ENCODE measurements around the gene SCOC. TPM values are rescaled to one million over a fixed set of nuclear protein-coding genes. Genes with fewer than 3 reads are reported as not detected.

The SCOC gene
- total RNA-seq, 2 experiments from 2014 or later, result 5.9 to 6.8 TPM

DNA sequence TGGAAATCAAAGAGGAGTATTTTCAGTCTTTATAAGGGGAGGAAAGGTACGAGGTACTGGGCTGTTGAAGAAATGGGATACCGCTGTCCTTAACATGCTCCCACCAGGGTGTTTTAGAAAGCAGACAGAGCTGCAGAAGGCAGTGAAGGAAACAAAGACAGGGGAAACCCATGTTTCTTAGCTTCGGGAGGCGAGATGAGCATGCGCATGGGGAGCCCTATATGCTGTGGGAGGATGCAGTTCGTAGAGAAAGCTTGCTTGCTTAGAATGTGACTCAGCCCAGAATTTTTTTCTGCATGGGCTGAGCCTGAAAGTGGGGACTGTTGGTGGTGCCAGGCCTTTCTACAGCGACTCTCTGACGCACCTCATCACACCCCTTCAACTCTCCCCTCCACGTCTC, 28.8 kb upstream of the SCOC start:
- no peaks in the 10 kb centered on the region for H3K36me3 Mint-ChIP-seq (ENCODE audit: low read depth)
- intact Hi-C loops (cut with DNase I, micrococcal nuclease), result no loop called here
- Histone ChIP-seq H3K9me3 (ENCODE audit: control insufficient read depth in 1 of 2, insufficient read depth in 1 of 2, low read length in 2 of 2) (no peaks in the 10 kb centered on the region), H3K27me3 (ENCODE audit: control insufficient read depth in 1 of 2, insufficient read depth in 2 of 2, low read length in 2 of 2) (peaks cover 0 to 16% of the 10 kb centered on the region in 2 experiments), H3K4me3 (ENCODE audit: low read length) (no peak overlapping the region), H3K36me3 (ENCODE audit: insufficient read depth, low read length) (no peaks in the 10 kb centered on the region), H3K4me1 (ENCODE audit: insufficient read depth, low read length) (no peaks in the 10 kb centered on the region), H3K27ac (ENCODE audit: low read depth in 1 of 2, low read length in 2 of 2) (no peak overlapping the region)
- CTCF ChIA-PET, result interaction anchor here (1.3 kb wide), 1 partner anchor 15 kb away, joined by 5 read pairs; no protein-coding TSS in a partner anchor
- ATAC-seq (ENCODE audit: poor library complexity), result no peak
- H3K4me1 Mint-ChIP-seq (ENCODE audit: low read depth), result peaks cover 5% of the 10 kb centered on the region
- H3K27me3 Mint-ChIP-seq, result peaks cover 33% of the 10 kb centered on the region
- TF ChIP-seq, protein P1, sequence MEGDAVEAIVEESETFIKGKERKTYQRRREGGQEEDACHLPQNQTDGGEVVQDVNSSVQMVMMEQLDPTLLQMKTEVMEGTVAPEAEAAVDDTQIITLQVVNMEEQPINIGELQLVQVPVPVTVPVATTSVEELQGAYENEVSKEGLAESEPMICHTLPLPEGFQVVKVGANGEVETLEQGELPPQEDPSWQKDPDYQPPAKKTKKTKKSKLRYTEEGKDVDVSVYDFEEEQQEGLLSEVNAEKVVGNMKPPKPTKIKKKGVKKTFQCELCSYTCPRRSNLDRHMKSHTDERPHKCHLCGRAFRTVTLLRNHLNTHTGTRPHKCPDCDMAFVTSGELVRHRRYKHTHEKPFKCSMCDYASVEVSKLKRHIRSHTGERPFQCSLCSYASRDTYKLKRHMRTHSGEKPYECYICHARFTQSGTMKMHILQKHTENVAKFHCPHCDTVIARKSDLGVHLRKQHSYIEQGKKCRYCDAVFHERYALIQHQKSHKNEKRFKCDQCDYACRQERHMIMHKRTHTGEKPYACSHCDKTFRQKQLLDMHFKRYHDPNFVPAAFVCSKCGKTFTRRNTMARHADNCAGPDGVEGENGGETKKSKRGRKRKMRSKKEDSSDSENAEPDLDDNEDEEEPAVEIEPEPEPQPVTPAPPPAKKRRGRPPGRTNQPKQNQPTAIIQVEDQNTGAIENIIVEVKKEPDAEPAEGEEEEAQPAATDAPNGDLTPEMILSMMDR (IDR thresholded peaks at IDR 0.05), result no peak
- DNase-seq, result no peak
- no peak overlapping the region for H3K4me3 Mint-ChIP-seq
- H3K9me3 Mint-ChIP-seq, result no peaks in the 10 kb centered on the region
- no peak overlapping the region for H3K27ac Mint-ChIP-seq
- POLR2A ChIA-PET, result no interaction called here

DNA sequence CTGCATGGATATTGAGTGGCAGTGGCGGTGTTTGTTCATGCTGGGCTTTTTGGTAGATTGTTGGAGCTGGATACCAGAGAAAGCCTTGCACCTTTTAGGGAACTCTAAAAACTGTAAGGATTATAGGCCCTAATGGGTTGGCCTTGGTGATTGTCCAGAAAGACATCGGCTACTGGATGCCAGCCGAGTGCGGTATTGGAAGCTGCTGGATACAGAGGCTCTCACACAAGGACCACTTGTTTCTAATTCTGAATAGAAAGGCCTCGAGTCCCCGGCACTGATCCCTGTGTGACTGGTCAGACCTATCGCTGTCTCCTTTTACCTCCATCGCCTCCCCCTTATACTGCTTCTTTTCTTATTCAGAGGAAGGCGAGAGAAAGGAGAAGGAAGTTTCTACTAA, 27.3 kb upstream of the SCOC start:
- ATAC-seq (ENCODE audit: poor library complexity), result no peak
- Histone ChIP-seq H3K27ac (ENCODE audit: low read depth in 1 of 2, low read length in 2 of 2) (no peak overlapping the region), H3K27me3 (ENCODE audit: control insufficient read depth in 1 of 2, insufficient read depth in 2 of 2, low read length in 2 of 2) (peaks cover 0 to 16% of the 10 kb centered on the region in 2 experiments), H3K4me1 (ENCODE audit: insufficient read depth, low read length) (no peaks in the 10 kb centered on the region), H3K9me3 (ENCODE audit: control insufficient read depth in 1 of 2, insufficient read depth in 1 of 2, low read length in 2 of 2) (no peaks in the 10 kb centered on the region), H3K36me3 (ENCODE audit: insufficient read depth, low read length) (no peaks in the 10 kb centered on the region), H3K4me3 (ENCODE audit: low read length) (no peak overlapping the region)
- intact Hi-C loops (cut with DNase I, micrococcal nuclease), result no loop called here
- no peak for DNase-seq
- peaks cover 5% of the 10 kb centered on the region for H3K4me1 Mint-ChIP-seq (ENCODE audit: low read depth)
- no peaks in the 10 kb centered on the region for H3K36me3 Mint-ChIP-seq (ENCODE audit: low read depth)
- peaks cover 26% of the 10 kb centered on the region for H3K27me3 Mint-ChIP-seq
- TF ChIP-seq, protein P1 (IDR thresholded peaks at IDR 0.05), result no peak
- no peak overlapping the region for H3K27ac Mint-ChIP-seq
- ChIA-PET CTCF (no interaction called here), POLR2A (no interaction called here)
- H3K9me3 Mint-ChIP-seq, result no peaks in the 10 kb centered on the region
- no peak overlapping the region for H3K4me3 Mint-ChIP-seq

DNA sequence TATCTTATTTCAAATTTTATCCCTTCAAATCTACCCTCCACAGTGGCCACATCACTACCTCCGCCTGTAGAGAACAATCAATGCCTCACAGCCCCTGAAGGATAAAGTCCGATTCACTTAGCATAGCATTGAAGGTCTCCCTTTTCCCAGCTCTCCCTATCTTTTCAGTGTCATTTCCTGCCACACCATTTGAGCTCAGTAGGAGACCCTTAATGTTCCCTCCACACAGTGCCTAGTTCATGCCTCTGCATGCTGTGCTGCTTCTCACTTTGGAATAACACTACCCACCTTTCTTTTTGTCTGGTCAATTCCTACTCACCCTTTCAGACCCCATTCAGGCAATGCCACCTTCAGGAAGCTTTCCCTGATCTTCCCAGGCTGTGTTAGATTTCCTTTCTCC, 23.6 kb upstream of the SCOC start:
- Histone ChIP-seq H3K4me3 (ENCODE audit: low read length) (no peak overlapping the region), H3K36me3 (ENCODE audit: insufficient read depth, low read length) (no peaks in the 10 kb centered on the region), H3K27ac (ENCODE audit: low read depth in 1 of 2, low read length in 2 of 2) (no peak overlapping the region), H3K9me3 (ENCODE audit: control insufficient read depth in 1 of 2, insufficient read depth in 1 of 2, low read length in 2 of 2) (no peaks in the 10 kb centered on the region), H3K27me3 (ENCODE audit: control insufficient read depth in 1 of 2, insufficient read depth in 2 of 2, low read length in 2 of 2) (peaks cover 0 to 10% of the 10 kb centered on the region in 2 experiments), H3K4me1 (ENCODE audit: insufficient read depth, low read length) (peaks cover 11% of the 10 kb centered on the region)
- TF ChIP-seq, protein P1 (IDR thresholded peaks at IDR 0.05), result no peak
- H3K27me3 Mint-ChIP-seq, result peaks cover 3% of the 10 kb centered on the region
- CTCF ChIA-PET, result interaction anchor here (1.3 kb wide), 1 partner anchor 10 kb away, joined by 4 read pairs; no protein-coding TSS in a partner anchor
- ATAC-seq (ENCODE audit: poor library complexity), result no peak
- H3K4me1 Mint-ChIP-seq (ENCODE audit: low read depth), result peaks cover 18% of the 10 kb centered on the region
- intact Hi-C loops (cut with DNase I, micrococcal nuclease), result loop anchor here in 1 of 2 experiments (2.0 to 10.0 kb wide), 2 partner anchors 335 to 615 kb away; no protein-coding TSS in a partner anchor
- H3K36me3 Mint-ChIP-seq (ENCODE audit: low read depth), result no peaks in the 10 kb centered on the region
- H3K27ac Mint-ChIP-seq, result no peak overlapping the region
- DNase-seq, result no peak
- H3K9me3 Mint-ChIP-seq, result no peaks in the 10 kb centered on the region
- POLR2A ChIA-PET, result no interaction called here
- no peak overlapping the region for H3K4me3 Mint-ChIP-seq

Data from CD4-positive, alpha-beta T cell (primary cell).